Spleen (tissue), 11 donors: ENCODE results near the gene RTN4R. TPM values are rescaled to one million over a fixed set of nuclear protein-coding genes. Genes with fewer than 3 reads are reported as not detected.
"Not testable (repeated sequence)": the region's sequence is repeated elsewhere in the genome, so short reads cannot be mapped to it uniquely, and the experiment has no call there.

Experiments
- DNase-seq: peaks from one replicate; pipeline ENCODE4 v3.0.0-alpha.2; 2020
- H3K27ac ChIP-seq, 8 donors: fragments of 200-600 bp; sonication (generic) in 7 of 8; 1 replicate in 4 of 8; 2 replicates in 4 of 8; pipeline versions ENCODE4 v1.5.0 to v1.8.0; 2016 to 2021; ENCODE audit warnings: inconsistent platforms in 4 of 8, mild to moderate bottlenecking in 4 of 8, moderate library complexity in 1 of 8
- H3K27me3 ChIP-seq, 7 donors: fragments of 200-600 bp; sonication (generic) in 6 of 7; replicated peaks in 1 of 7; 1 replicate in 4 of 7; 2 replicates in 3 of 7; pipeline versions ENCODE4 v1.5.0 to v1.8.0; 2016 to 2021; ENCODE audit warnings: inconsistent platforms in 3 of 7, mild to moderate bottlenecking in 1 of 7
- H3K36me3 ChIP-seq, 6 donors: fragments of 200-600 bp; sonication (generic) in 5 of 6; 1 replicate in 4 of 6; 2 replicates in 2 of 6; pipeline versions ENCODE4 v1.5.0 to v1.8.0; 2016 to 2021; ENCODE audit warnings: inconsistent platforms in 2 of 6
- H3K4me1 ChIP-seq, 6 donors: fragments of 200-600 bp; sonication (generic) in 5 of 6; 1 replicate in 3 of 6; 2 replicates in 3 of 6; pipeline versions ENCODE4 v1.5.0 to v1.8.0; 2016 to 2021; ENCODE audit warnings: inconsistent platforms in 3 of 6
- H3K4me3 ChIP-seq, 8 donors: fragments of 200-600 bp; sonication (generic) in 7 of 8; 1 replicate in 4 of 8; 2 replicates in 4 of 8; pipeline versions ENCODE4 v1.5.0 to v1.8.0; 2016 to 2021; ENCODE audit warnings: inconsistent platforms in 4 of 8, mild to moderate bottlenecking in 4 of 8, moderate library complexity in 2 of 8
- H3K9me3 ChIP-seq, 8 donors: fragments of 200-600 bp; sonication (generic) in 7 of 8; 1 replicate in 4 of 8; 2 replicates in 4 of 8; pipeline versions ENCODE4 v1.5.0 to v1.8.0; 2016 to 2021; ENCODE audit warnings: inconsistent platforms in 4 of 8
- CTCF ChIP-seq, 11 experiments: fragments of 200-600 bp in 7 of 11; fragments of 450-650 bp in 4 of 11; sonication (generic) in 4 of 11; IDR thresholded peaks in 8 of 11; conservative IDR thresholded peaks in 3 of 11; 1 replicate in 7 of 11; 2 replicates in 4 of 11; pipeline versions ENCODE4 v1.4.0 to v1.8.0; 2016 to 2021; ENCODE audit warnings: antibody characterized with exemption in 11 of 11, inconsistent platforms in 4 of 11, mild to moderate bottlenecking in 1 of 11
- POLR2A ChIP-seq, 3 donors: fragments of 450-650 bp; IDR thresholded peaks; one replicate each; pipeline ENCODE4 v1.5.1; 2017; ENCODE audit warnings: antibody characterized with exemption in 3 of 3, mild to moderate bottlenecking in 1 of 3
- POLR2AphosphoS5 ChIP-seq, 3 donors: sonication (generic); formaldehyde crosslinking; IDR thresholded peaks; one replicate each; pipeline ENCODE4 v1.5.1; 2017; ENCODE audit warnings: antibody characterized with exemption in 3 of 3
- WGBS, 5 donors: extraction: QIAGEN DNeasy Blood & Tissue Kit in 3 of 5; methylation state at CpG; one replicate each; pipeline versions ENCODE4 v1.1.5 to v1.1.7; 2013 to 2018; 5-methylcytosine and 5-hydroxymethylcytosine counted together
- intact Hi-C: fragments of 100-400 bp; cut with DNase I; formaldehyde crosslinking; loops from one replicate; pipeline ENCODE4 v1.15.0; 2023; ENCODE audit warnings: low total_unique reads
- polyA plus RNA-seq, 3 donors: library from polyadenylated mRNA; stranded (reverse); fragments of 200-250 nt; gene quantifications; one replicate each; pipeline ENCODE4 v1.2.1, GENCODE V29; 2013
- total RNA-seq, 7 donors: library from RNA; depleted of rRNA in 3 of 7; stranded (reverse); fragments of >200 nt in 3 of 7; fragmentation: NEBNext Ultra II Directional in 4 of 7; extraction: Animal tissue kit (Norgen Biotek cat#: 25700) in 4 of 7; gene quantifications; one replicate each; pipeline versions ENCODE4 v1.1.0 to v1.2.1, GENCODE V29; 2016 to 2021
- donor health status: healthy with polysubstance abuse.
- donor health status: DM: no; HTN: no; CAD: no; lungs with moderate emphysema.
- donor health status: DM: no; HTN: no; CAD: no.
- donor health status: Bipolar disorder and iron deficiency.
- donor health status: healthy.
- donor health status: DM: no; HTN: no; CAD: no.
- donor health status: DM: yes; HTN: yes; CAD: no.

Gene RTN4R
- total and polyA plus RNA-seq, 10 donors, result 1.5 to 11.8 (median 6.1) TPM

DNA sequence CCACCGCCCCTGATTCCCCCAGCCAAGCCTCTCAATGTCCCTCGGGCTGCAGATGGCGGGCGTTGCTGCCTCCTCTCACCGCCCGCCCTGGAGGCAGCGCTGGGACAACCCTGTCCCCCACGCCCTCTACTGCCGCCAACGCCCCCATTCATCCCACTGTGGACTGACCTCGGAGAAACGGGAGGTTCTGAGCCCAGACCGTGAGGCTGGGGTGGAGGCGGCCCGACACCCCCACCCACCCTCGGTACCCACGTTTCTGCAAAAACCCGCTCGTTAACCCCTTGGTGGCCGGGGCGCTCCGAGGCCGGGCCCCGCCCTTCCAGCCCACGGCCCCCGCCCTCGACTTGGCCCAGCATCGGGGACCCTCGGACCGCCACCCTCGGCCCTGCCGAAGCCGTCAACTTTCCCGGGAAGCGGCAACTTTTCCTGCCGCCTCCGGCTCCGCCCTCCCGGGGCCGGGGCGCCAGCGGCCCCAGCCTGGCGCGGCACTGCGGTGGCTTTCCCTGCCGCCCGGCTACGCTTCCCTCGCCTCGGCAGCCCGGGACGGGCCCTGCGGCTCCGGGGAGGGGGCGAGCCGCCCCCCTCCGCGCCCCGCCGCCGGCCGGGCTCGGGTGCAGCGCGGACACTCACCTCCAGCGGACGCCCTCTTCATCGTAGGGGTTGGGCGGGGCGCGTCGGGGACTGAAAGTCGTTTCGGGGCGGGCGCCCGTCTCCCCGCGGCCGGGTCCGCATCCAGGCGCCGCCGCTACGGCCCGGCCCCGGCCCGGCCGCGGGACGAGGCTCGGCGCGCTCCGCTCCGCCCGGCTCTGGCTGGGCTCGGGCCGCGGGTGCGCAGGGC is 458 bp downstream of the RTN4R start:
- H3K27ac ChIP-seq, result peak overlapping the region in 6 of 8 donors; percentile 39 to 64 (median 50)
- intact Hi-C loops, result loop anchor here (5.0 kb wide), 1 partner anchor 110 kb away; no protein-coding TSS in a partner anchor
- peak overlapping the region; percentile 25 to 73 (median 48) for H3K4me3 ChIP-seq
- H3K36me3 ChIP-seq, result no peaks in the 10 kb centered on the region
- no peak for DNase-seq
- peaks cover 7 to 59% (median 36%) of the 10 kb centered on the region in 6 donors for H3K4me1 ChIP-seq
- TF ChIP-seq POLR2AphosphoS5 (IDR thresholded peaks at IDR 0.05) (no peak), CTCF (IDR thresholded peaks at IDR 0.05 in 8 of 11, conservative IDR thresholded peaks at IDR 0.05 in 3 of 11) (no peak), POLR2A (IDR thresholded peaks at IDR 0.05) (no peak)
- no peaks in the 10 kb centered on the region for H3K9me3 ChIP-seq
- WGBS, 5 donors, result 2 to 5% (median 3%) methylated on average over 25 to 101 of the region's 101 CpGs
- H3K27me3 ChIP-seq, result peaks cover 0 to 16% (median 10%) of the 10 kb centered on the region in 7 donors

DNA sequence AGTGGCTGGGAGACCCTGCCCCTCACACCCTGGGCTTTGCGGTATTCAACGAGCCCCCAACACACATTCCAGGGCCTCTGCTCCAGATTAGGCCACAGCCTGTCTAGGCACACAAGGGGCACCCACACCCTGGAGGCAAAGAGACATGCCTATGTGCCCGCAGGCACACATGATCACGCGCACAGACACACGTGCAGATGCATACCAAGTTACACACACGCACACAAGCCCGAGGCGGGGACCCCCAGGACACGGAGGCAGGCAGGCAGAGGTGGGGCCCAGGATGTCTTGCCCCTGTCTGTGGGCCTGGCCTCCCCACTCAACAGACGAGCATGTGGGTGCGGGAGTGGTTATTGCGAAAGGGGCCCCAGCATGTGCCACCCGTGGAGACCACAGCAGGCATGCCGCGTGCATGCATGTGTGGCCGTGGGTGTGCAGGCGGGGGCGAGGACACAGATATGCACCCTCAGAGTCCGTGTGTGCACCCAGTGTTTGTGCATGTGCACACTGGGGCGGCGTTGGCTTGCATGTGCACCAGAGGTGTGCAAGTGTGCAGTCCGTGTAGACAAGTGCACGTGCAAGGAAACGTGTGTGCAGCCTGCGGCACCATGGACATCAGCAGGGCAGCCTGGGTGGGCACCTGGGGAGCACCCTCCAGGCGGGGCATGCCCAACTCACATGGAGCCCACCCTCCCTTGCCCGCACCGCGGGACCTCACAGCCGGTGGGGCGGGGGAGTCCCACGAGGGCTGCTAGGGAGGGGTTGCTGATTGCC is 1.3 kb downstream of the RTN4R start:
- not testable (repeated sequence) for H3K9me3 ChIP-seq, H3K36me3 ChIP-seq, DNase-seq
- peaks cover 0 to 16% (median 10%) of the 10 kb centered on the region in 7 donors for H3K27me3 ChIP-seq
- peaks cover 7 to 66% (median 41%) of the 10 kb centered on the region in 6 donors for H3K4me1 ChIP-seq
- WGBS, 5 donors, result 54 to 66% (median 59%) methylated on average over 16 to 33 of the region's 33 CpGs
- intact Hi-C loops, result loop anchor here (5.0 kb wide), 1 partner anchor 110 kb away; no protein-coding TSS in a partner anchor
- peak overlapping the region in 7 of 8 donors; percentile 40 to 73 (median 48) for H3K4me3 ChIP-seq
- peak overlapping the region in 1 of 8 donors; percentile 61 for H3K27ac ChIP-seq

- not testable (repeated sequence) for H3K4me3 ChIP-seq, DNase-seq, H3K36me3 ChIP-seq, H3K9me3 ChIP-seq
- Histone ChIP-seq H3K4me1 (peaks cover 7 to 73% (median 44%) of the 10 kb centered on the region in 6 donors), H3K27ac (peak overlapping the region in 2 of 8 donors; percentile 37 to 62), H3K27me3 (peaks cover 0 to 16% (median 10%) of the 10 kb centered on the region in 7 donors)
- intact Hi-C loops, result loop anchor here (5.0 kb wide), 1 partner anchor 109 kb away; no protein-coding TSS in a partner anchor
- WGBS, 5 donors, result 75 to 100% (median 86%) methylated on average over 3 to 15 of the region's 15 CpGs
These were observed 2.1 kb downstream of the RTN4R start for GRCh38 chr22:20265772-20266666.

DNA sequence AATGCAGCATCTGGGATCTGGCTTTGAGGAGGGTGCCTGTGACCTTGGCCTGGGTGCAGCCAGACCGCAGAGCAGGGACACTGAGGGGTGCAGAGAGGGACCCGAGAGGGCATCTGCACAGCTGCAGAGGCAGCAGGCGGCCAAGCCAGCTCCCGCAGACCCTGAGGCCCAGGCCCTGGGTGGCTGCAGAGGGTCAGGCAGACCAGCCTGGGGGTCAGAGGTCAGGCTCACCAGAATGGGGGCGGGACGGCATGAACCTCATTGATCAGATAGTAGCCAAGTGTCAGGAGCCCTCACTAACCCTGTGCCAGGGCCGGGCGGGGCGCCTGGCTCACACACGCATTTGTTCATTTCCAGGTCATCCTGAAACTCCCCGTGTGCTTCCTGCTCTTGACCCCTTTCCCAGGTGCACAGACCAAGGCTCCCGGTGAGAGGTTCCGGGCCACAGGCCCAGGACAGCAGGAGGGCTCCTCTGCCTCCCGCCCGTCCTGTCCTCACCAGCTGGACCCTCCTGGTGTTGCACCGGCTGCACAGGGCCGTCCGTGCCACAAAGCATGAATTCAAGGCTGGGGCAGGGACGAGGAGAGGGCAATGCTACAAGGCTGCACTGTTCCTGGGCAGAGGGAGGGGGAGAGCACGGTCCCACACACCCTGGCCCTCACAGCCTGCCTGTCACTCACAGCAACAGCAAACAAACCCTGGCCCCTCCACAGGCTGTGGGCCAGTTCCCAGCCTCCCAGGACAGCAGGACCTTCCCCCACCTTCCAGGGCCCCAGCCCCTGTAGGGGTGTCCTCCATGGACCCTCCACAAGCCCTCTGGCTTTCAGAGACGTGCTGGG is 3.3 kb downstream of the RTN4R start:
- WGBS, 5 donors, result 62 to 67% (median 67%) methylated on average over 12 to 21 of the region's 21 CpGs

DNA sequence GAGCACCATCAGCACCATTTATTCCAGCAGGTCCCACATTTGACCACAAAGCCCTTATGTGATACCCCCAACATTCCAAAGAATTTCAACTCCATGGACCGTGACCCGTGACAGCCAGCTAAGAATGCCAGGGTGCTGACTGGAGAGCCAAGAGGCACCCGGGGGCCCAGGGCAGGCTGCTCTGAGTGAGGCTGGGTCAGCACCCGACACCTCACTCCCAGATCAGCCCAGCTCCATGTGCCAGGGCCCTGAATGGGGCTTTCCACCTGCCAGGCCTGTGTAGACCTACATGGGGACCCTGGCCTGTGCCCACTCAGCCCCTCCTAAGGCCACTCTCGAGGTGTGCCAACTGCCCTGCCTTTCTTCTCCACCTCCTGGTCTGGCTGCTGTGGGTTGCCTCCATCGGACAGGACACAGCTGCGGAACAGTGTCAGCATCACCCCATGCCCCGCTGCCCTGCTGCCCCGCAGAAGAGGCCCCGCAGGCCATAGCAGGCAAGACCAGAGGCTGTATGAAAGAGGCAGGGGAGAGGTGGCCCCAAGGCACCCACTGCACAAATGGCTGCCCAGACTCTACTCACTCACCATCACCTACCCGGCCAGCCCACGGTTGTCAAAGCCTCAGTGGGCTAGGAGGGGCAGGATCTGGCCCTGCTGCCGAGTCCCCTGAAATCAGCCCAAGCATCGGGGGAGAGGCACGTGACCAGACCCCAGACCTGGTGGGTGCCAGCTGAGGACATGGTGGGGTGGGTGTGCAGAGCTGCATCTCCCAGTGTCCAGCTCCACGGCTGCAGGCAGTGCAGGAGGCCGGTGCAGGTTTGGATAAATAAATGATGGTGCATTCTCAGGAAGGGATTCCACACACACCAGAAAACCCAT is 4.5 kb downstream of the RTN4R start:
- DNase-seq, H3K9me3 ChIP-seq, H3K4me3 ChIP-seq, H3K36me3 ChIP-seq, intact Hi-C loops: not testable (repeated sequence)
- H3K27ac ChIP-seq, result peak overlapping the region in 3 of 8 donors; percentile 44 to 67 (median 59)
- peaks cover 7 to 91% (median 52%) of the 10 kb centered on the region in 6 donors for H3K4me1 ChIP-seq
- H3K27me3 ChIP-seq, result peaks cover 0 to 16% (median 10%) of the 10 kb centered on the region in 7 donors
- WGBS, 5 donors, result 84 to 96% (median 86%) methylated on average over 13 to 17 of the region's 17 CpGs

More for the DNA sequence above, 3.3 kb downstream of the RTN4R start:
- Histone ChIP-seq H3K9me3 (no peaks in the 10 kb centered on the region), H3K4me3 (no peak overlapping the region), H3K4me1 (peaks cover 7 to 85% (median 50%) of the 10 kb centered on the region in 6 donors), H3K27me3 (peaks cover 0 to 16% (median 10%) of the 10 kb centered on the region in 7 donors), H3K36me3 (no peaks in the 10 kb centered on the region), H3K27ac (peak overlapping the region in 5 of 8 donors; percentile 14 to 62 (median 37))
- intact Hi-C loops, result loop anchor here (5.0 kb wide), 1 partner anchor 108 kb away; no protein-coding TSS in a partner anchor
- DNase-seq, result no peak
- TF ChIP-seq CTCF (IDR thresholded peaks at IDR 0.05 in 8 of 11, conservative IDR thresholded peaks at IDR 0.05 in 3 of 11) (no peak), POLR2AphosphoS5 (IDR thresholded peaks at IDR 0.05) (peak; percentile 15 to 53 (median 50))
